ENCODE data around the gene NAGLU.
"Not testable (repeated sequence)": the region's sequence is repeated elsewhere in the genome, so short reads cannot be mapped to it uniquely, and the experiment has no call there.

Gene NAGLU

DNA sequence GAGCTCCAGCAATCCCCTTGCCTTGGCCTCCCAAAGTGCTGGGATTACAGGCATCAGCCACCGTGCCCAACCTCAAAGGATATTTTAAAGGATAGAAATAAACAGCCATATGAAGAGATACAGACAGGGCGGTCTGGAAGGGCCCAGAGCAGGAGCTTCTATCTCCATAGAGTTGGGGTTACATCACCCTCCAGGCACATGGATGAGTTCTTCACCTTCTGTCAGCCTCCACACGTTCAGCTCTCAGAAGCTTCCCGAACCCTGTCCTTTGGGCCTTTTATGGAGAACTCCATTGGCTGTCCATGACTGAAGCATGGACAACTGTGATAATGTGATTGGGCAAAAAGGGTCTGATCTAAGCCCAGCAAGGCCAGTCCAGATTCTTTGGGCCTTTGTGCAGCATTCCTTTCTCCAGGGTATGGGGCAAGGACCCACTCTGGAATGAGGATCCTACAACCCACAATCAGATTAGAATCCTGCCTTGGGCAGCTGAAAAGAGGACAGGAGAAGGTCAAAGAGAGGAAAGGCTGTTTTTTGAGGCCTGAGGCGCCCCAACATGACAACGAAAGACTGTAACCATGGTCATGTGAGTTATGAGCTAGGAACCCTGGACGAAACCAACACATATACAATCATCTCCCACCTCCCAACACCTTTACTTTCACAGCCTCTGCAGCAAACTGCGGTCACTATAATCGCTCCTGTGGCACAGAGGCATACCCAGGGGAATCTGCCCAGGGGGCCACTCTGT is 9.9 kb downstream of the NAGLU start:
- DNase-seq, result not testable (repeated sequence)

GRCh38 chr17:42547001-42547461 is 11.0 kb downstream of the NAGLU start:
- DNase-seq, result no peak

DNA sequence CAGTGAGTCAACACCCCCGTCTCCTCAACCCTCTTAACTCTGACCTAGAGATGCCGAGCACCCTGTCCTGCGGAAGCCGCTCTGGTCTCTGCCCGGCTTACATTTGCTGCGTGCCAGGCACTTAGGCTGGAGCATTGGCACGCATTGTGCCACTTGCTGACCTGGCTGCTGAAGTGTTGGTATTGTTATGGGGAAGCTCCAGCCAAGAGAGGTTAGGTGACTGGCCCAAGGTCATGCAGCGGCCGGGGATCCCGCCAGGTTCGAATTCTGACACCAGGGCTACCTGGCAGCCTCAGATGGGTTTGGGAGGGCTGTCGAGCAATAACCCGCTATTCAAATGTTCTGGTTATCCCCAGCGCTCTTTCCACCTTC is 11.6 kb downstream of the NAGLU start:
- DNase-seq, result no peak

GRCh38 chr17:42548070-42548837 is 12.2 kb downstream of the NAGLU start:
- no peak for DNase-seq

DNA sequence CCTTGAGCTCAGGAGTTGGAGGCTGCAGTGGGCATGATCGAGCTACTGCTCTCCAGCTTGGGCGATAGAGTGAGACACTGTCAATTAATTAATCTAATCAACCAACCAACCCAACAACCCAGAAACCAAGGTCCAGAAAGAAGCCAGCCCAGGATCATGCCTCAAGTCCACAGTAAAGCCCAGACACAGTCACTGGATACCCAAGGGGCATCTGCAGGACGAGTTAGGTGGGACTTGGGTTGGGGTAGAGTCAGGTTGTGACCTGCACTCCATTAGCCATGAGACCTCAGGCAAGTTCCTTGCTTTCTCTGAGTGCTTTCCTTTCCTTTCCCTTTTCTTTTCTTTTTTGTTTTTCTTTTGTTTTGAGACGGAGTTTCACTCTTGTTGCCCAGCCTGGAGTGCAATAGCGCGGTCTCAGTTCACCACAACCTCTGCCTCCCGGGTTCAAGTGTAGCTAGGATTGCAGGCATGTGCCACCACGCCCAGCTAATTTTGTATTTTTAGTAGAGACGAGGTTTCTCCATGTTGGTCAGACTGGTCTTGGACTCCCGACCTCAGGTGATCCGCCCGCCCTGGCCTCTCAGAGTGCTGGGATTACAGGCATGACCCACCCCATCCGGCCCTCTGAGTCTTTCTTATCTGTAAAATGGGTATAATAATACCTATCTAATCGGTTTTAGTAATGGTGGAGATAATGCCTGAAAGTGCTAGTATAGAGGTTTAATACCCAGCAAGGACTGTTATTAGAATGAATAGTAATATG is 13.1 kb downstream of the NAGLU start:
- no peak for DNase-seq

GRCh38 chr17:42552736-42553135 is 16.7 kb downstream of the NAGLU start, which contains the start of gene HSD17B1:
Gene HSD17B1, plus strand, starts transcription at chr17:42552923. Its CDS starts 11 bp downstream, at chr17:42552934.
- not testable (repeated sequence) for DNase-seq

GRCh38 chr17:42553161-42553818 is 17.2 kb downstream of the NAGLU start:
- no peak for DNase-seq

DNA sequence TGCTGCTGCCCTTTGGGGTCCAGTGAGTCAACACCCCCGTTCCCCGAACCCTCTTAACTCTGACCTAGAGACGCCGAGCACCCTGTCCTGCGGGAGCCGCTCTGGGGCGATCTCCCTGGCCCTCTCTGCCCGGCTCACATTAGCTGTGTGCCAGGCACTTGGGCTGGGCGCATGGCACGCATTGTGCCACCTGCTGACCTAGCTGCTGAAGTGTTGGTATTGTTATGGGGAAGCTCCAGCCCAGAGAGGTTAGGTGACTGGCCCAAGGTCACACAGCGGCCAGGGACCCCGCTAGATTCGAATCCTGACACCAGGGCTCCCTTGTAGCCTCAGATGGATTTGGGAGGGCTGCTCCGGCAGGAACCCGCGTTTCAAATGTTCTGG is 17.8 kb downstream of the NAGLU start:
- DNase-seq, result no peak

DNA sequence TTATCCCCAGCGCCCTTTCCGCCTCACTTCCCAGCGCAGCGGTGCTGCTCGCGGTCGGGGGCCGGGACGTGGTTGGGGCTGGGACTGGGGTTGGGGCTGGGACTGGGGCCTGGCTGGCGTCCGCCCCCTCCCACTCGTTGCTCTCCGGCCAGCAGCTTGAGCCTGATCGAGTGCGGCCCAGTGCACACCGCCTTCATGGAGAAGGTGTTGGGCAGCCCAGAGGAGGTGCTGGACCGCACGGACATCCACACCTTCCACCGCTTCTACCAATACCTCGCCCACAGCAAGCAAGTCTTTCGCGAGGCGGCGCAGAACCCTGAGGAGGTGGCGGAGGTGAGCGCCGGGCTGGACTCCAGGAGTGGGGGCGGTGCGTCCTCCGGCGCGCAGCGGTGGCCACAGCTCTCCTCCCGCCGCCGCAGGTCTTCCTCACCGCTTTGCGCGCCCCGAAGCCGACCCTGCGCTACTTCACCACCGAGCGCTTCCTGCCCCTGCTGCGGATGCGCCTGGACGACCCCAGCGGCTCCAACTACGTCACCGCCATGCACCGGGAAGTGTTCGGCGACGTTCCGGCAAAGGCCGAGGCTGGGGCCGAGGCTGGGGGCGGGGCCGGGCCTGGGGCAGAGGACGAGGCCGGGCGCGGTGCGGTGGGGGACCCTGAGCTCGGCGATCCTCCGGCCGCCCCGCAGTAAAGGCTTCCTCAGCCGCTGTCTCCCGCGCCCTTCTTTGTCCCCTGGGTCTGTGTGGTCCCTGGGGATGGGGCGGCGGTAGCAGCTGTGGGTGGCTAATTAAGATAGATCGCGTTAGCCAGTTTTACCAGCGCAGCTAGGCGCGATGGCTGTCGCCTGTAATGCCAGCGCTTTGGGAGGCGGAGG is 18.4 kb downstream of the NAGLU start:
- peak; percentile 72 for DNase-seq

- DNase-seq, result no peak
These were observed 19.1 kb downstream of the NAGLU start for GRCh38 chr17:42555122-42555622.

GRCh38 chr17:42555961-42556617 is 20.0 kb downstream of the NAGLU start:
- not testable (repeated sequence) for DNase-seq

DNA sequence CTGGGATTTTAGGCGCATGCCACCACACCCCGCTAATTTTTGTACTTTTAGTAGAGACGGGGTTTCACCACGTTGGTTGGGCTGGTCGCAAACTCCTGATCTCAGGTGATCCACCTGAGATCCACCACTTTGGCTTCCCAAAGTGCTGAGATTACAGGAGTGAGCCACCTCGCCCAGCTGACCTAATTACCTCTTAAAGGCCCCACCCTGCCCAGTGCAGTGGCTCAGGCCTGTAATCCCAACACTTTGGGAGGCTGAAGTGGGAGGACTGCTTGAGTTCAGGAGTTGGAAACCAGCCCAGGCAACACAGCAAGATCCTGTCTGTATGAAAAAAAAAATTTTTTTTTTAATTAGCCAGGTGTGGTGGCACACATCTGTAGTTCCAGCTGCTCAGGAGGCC is 23.0 kb downstream of the NAGLU start:
- DNase-seq, result no peak

- no peak for DNase-seq
These were observed 24.2 kb downstream of the NAGLU start for GRCh38 chr17:42560246-42560645.

DNA sequence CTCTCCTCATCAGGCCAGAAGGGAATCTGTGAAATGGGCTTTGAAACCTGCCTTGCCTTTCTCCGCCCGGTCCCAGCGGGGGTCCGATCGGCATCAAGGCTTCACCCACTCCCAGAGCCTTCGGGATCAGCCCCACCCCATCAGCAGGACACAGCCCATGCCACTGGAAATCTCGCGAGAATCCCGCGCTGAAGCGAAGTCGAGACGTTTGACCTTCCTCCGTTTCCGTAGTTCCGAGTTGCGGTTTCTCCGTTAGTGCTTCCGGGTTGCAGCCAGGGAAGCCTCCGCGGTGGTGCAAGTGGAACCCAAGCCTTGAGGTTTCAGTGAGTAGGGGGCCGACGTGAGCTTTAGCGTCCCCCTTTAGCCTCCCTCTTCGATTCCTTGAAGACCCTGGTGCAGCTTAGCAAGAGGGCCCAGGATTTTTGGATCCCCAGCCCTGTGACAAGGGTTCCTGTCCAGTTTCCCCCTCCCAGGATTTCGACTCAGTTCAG is 25.9 kb downstream of the NAGLU start, which contains the start of gene COASY:
COASY (plus strand) TSS at position 252 of the 491 bp plus-strand sequence. CDS start 475 bp downstream, outside the sequence.
- DNase-seq, result peak; percentile 90

GRCh38 chr17:42562388-42563142 is 26.5 kb downstream of the NAGLU start:
- DNase-seq, result no peak

- DNase-seq, result no peak
These were observed 27.1 kb downstream of the NAGLU start for GRCh38 chr17:42563143-42563509.

DNA sequence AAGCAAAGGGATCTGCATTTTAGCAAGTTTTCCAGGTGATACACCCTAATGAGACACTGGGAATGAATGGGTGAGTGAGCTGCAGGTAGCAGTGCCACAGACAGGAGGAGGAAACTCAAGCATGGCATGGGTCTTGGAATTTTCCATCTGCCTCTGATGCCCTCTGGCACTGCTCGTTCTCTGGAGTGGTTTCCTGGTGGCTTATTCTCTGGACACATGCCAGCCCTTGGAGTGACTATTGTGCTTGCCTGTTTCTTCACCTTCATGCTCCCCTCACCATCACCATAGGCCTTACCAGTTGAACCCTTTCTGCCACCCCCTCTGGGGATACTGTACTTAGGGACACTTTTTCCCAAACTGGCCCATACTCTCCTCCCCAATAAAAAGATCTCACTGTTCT is 27.5 kb downstream of the NAGLU start:
- DNase-seq, result no peak

DNA sequence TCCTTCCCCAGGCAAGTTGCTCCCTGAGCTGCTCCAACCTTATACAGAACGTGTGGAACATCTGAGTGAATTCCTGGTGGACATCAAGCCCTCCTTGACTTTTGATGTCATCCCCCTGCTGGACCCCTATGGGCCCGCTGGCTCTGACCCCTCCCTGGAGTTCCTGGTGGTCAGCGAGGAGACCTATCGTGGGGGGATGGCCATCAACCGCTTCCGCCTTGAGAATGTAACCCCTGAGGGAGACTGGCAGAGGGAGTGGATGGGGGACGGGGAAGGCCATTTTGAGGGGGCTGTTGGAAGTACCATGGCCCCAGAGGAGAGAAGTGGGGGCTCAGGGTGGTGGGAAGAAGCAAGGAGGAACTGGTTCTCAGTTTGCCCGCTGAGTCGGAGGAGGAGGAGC is 27.9 kb downstream of the NAGLU start:
- no peak for DNase-seq

GRCh38 chr17:42564815-42565522 is 28.9 kb downstream of the NAGLU start:
- no peak for DNase-seq
